ENCODE measurements around the gene CD248. TPM values are rescaled to one million over a fixed set of nuclear protein-coding genes. Genes with fewer than 3 reads are reported as not detected.

Gene CD248
- total RNA-seq, 1 donor from 2014 or later: 26.7 TPM

GRCh38 chr11:66344550-66345315 lies 27.9 kb upstream of the CD248 start, which contains the start of gene BRMS1:
Gene BRMS1 (minus strand): TSS chr11:66345104. CDS start chr11:66342234, 2,870 bp downstream.
- DNase-seq (ENCODE audit: missing footprints): peak; percentile 100
- peak; percentile 89 for ATAC-seq
- intact Hi-C loops (cut with DNase I): loop anchor here (5.0 kb wide), 2 partner anchors 32 to 43 kb away; no protein-coding TSS in a partner anchor

GRCh38 chr11:66343176-66343575 lies 26.3 kb upstream of the CD248 start:
- DNase-seq (ENCODE audit: missing footprints): peak; percentile 16
- intact Hi-C loops (cut with DNase I): no loop called here

GRCh38 chr11:66341502-66342126 lies 24.8 kb upstream of the CD248 start:
- DNase-seq (ENCODE audit: missing footprints) (peak; percentile 60), ATAC-seq (no peak)
- intact Hi-C loops (cut with DNase I): no loop called here

More at GRCh38 chr11:66343176-66343575, 26.3 kb upstream of the CD248 start:
- no peak for ATAC-seq

- DNase-seq (ENCODE audit: missing footprints) (peak; percentile 25), ATAC-seq (no peak)
- intact Hi-C loops (cut with DNase I): no loop called here
Measured at GRCh38 chr11:66340596-66341501, 24.0 kb upstream of the CD248 start.

GRCh38 chr11:66339686-66340483 lies 23.0 kb upstream of the CD248 start:
- DNase-seq (ENCODE audit: missing footprints) (peak; percentile 57), ATAC-seq (no peak)
- intact Hi-C loops (cut with DNase I): loop anchor here (5.0 kb wide), 1 partner anchor 118 kb away; no protein-coding TSS in a partner anchor

GRCh38 chr11:66339162-66339675 lies 22.4 kb upstream of the CD248 start:
- ATAC-seq: no peak
- peak; percentile 60 for DNase-seq (ENCODE audit: missing footprints)
- intact Hi-C loops (cut with DNase I): loop anchor here (5.0 kb wide), 1 partner anchor 117 kb away; no protein-coding TSS in a partner anchor

- intact Hi-C loops (cut with DNase I): loop anchor here (5.0 kb wide), 1 partner anchor 116 kb away; no protein-coding TSS in a partner anchor
- ATAC-seq (no peak), DNase-seq (ENCODE audit: missing footprints) (peak; percentile 20)
Measured at GRCh38 chr11:66338276-66339161, 21.7 kb upstream of the CD248 start.

- intact Hi-C loops (cut with DNase I): loop anchor here (5.0 kb wide), 1 partner anchor 115 kb away; no protein-coding TSS in a partner anchor
- DNase-seq (ENCODE audit: missing footprints) (peak; percentile 56), ATAC-seq (no peak)
Measured at GRCh38 chr11:66337103-66337899, 20.5 kb upstream of the CD248 start.

GRCh38 chr11:66336234-66337102 lies 19.6 kb upstream of the CD248 start, which contains the start of gene RIN1:
Gene RIN1 (minus strand): TSS chr11:66336434. CDS start chr11:66336402, 32 bp downstream.
- intact Hi-C loops (cut with DNase I): loop anchor here (5.0 kb wide), 1 partner anchor 114 kb away; no protein-coding TSS in a partner anchor
- DNase-seq (ENCODE audit: missing footprints): peak; percentile 66
- peak; percentile 69 for ATAC-seq

- intact Hi-C loops (cut with DNase I): loop anchor here (5.0 kb wide), 1 partner anchor 113 kb away; no protein-coding TSS in a partner anchor
- peak; percentile 12 for ATAC-seq
- DNase-seq (ENCODE audit: missing footprints): peak; percentile 57
Measured at GRCh38 chr11:66335531-66336233, 18.8 kb upstream of the CD248 start.

GRCh38 chr11:66334605-66335442 lies 18.0 kb upstream of the CD248 start:
- DNase-seq (ENCODE audit: missing footprints) (peak; percentile 71), ATAC-seq (no peak)
- intact Hi-C loops (cut with DNase I): loop anchor here (5.0 kb wide), 1 partner anchor 113 kb away; no protein-coding TSS in a partner anchor

- peak; percentile 35 for DNase-seq (ENCODE audit: missing footprints)
- intact Hi-C loops (cut with DNase I): no loop called here
Measured at GRCh38 chr11:66333896-66334604, 17.2 kb upstream of the CD248 start.

More at GRCh38 chr11:66333896-66334604, 17.2 kb upstream of the CD248 start:
- no peak for ATAC-seq
